ENCODE results near the gene ERN2.
"Not testable (repeated sequence)": the region's sequence is repeated elsewhere in the genome, so short reads cannot be mapped to it uniquely, and the experiment has no call there.

Gene ERN2

DNA sequence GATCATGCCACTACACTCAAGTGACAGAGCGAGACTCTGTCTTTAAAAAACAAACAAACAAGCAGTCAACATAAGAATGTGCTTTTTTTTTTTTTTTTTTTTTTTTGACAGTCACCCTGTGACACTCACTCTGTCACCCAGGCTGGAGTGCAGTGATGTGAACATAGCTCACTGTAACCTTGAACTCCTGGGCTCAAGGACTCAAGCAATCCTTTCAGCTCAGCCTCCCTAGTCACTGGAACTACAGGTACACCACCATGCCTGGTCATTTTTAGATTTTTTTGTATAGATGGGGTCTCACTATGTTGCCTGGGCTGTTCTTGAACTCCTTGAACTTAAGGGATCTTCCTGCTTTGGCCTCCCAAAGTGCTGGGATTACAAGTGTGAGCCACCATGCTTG is 26.5 kb upstream of the ERN2 start:
- H3K23ac ChIP-seq (ENCODE audit: low read length), result no peak overlapping the region
- H3K4ac ChIP-seq (ENCODE audit: low read depth, low read length), result no peak overlapping the region
- no peak overlapping the region for H3K18ac ChIP-seq (ENCODE audit: low read length)
- H3K9ac ChIP-seq (ENCODE audit: low read length), result no peak overlapping the region
- no peak overlapping the region for H3K56ac ChIP-seq (ENCODE audit: low read length)
- no peaks in the 10 kb centered on the region for H3K4me1 ChIP-seq (ENCODE audit: control insufficient read depth, low read depth, low read length)
- H3K79me1 ChIP-seq (ENCODE audit: low read length), result no peaks in the 10 kb centered on the region
- no peak for DNase-seq
- H3K27ac ChIP-seq (ENCODE audit: low read depth, low read length), result no peak overlapping the region
- no peak overlapping the region for H4K5ac ChIP-seq (ENCODE audit: low read length)
- no peak overlapping the region for H2BK5ac ChIP-seq (ENCODE audit: low read length)
- H2AK5ac ChIP-seq (ENCODE audit: low read length), result no peak overlapping the region
- no peaks in the 10 kb centered on the region for H3K36me3 ChIP-seq (ENCODE audit: control insufficient read depth, insufficient read depth, low read length)
- no peak overlapping the region for H2BK15ac ChIP-seq (replicated peaks; ENCODE audit: low read depth)
- H2BK120ac ChIP-seq (ENCODE audit: low read depth, low read length), result no peak overlapping the region
- no peak overlapping the region for H4K8ac ChIP-seq (ENCODE audit: low read depth, low read length)
- H3K4me3 ChIP-seq (ENCODE audit: low read length), result no peak overlapping the region
- H3K4me2 ChIP-seq (ENCODE audit: low read length), result no peak overlapping the region
- no CpG with 5 or more reads among the region's 1 CpG for WGBS (ENCODE audit: extremely low coverage, insufficient coverage, low lambda C conversion rate)
- H3K79me2 ChIP-seq (ENCODE audit: control insufficient read depth, insufficient read depth, low read length), result no peaks in the 10 kb centered on the region
- no peaks in the 10 kb centered on the region for H3K27me3 ChIP-seq (ENCODE audit: insufficient read depth, low read length, poor library complexity)

- not testable (repeated sequence) for H4K8ac ChIP-seq (ENCODE audit: low read depth, low read length); H2BK120ac ChIP-seq (ENCODE audit: low read depth, low read length); H3K18ac ChIP-seq (ENCODE audit: low read length); H2BK5ac ChIP-seq (ENCODE audit: low read length); H3K56ac ChIP-seq (ENCODE audit: low read length); H2AK5ac ChIP-seq (ENCODE audit: low read length); H3K27ac ChIP-seq (ENCODE audit: low read depth, low read length); H3K4me3 ChIP-seq (ENCODE audit: low read length); H3K79me2 ChIP-seq (ENCODE audit: control insufficient read depth, insufficient read depth, low read length); H3K23ac ChIP-seq (ENCODE audit: low read length); H3K4me1 ChIP-seq (ENCODE audit: control insufficient read depth, low read depth, low read length); H3K9ac ChIP-seq (ENCODE audit: low read length); H3K4me2 ChIP-seq (ENCODE audit: low read length); DNase-seq; H3K27me3 ChIP-seq (ENCODE audit: insufficient read depth, low read length, poor library complexity); H3K79me1 ChIP-seq (ENCODE audit: low read length); H4K5ac ChIP-seq (ENCODE audit: low read length); H3K4ac ChIP-seq (ENCODE audit: low read depth, low read length); H3K36me3 ChIP-seq (ENCODE audit: control insufficient read depth, insufficient read depth, low read length); H2BK15ac ChIP-seq (replicated peaks; ENCODE audit: low read depth)
- no CpG with 5 or more reads among the region's 1 CpG for WGBS (ENCODE audit: extremely low coverage, insufficient coverage, low lambda C conversion rate)
Measured at GRCh38 chr16:23737423-23738028, 24.5 kb upstream of the ERN2 start.

DNA sequence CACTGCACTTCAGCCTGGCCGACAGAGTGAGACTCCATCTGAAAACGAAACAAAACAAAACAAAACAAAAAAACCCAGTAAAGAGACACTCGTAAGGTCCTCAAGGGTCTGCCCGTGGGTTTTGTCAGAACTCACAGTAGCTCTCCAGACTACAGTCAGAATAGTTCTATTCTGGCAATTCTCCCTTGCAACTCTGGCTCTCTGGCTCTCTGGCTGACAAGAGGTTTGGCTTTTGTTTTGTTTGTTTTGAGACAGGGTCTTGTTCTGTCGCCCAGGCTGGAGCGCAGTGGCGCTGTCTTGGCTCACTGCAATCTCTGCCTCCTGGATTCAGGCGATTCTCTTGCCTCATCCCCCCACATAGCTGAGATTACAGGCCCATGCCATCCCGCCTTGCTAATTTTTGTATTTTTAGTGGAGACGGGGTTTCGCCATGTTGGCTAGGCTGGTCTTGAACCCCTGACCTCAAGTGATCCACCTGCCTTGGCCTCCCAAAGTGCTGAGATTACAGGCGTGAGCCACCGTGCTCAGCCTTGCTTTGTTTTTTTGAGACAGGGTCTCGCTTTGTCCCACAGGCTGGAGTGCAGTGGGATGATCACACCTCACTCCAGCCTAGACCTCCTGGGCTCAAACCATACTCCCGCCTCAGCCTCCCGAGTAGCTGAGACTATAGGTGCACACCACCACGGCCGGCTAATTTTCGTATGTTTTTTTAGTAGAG is 21.3 kb upstream of the ERN2 start:
- no peak overlapping the region for H3K23ac ChIP-seq (ENCODE audit: low read length)
- H3K36me3 ChIP-seq (ENCODE audit: control insufficient read depth, insufficient read depth, low read length), result no peaks in the 10 kb centered on the region
- H3K27me3 ChIP-seq (ENCODE audit: insufficient read depth, low read length, poor library complexity), result no peaks in the 10 kb centered on the region
- H3K56ac ChIP-seq (ENCODE audit: low read length), result no peak overlapping the region
- no peak overlapping the region for H2BK120ac ChIP-seq (ENCODE audit: low read depth, low read length)
- no peak overlapping the region for H2BK5ac ChIP-seq (ENCODE audit: low read length)
- H3K9ac ChIP-seq (ENCODE audit: low read length), result no peak overlapping the region
- WGBS (ENCODE audit: extremely low coverage, insufficient coverage, low lambda C conversion rate), result no CpG with 5 or more reads among the region's 19 CpGs
- no peak overlapping the region for H3K18ac ChIP-seq (ENCODE audit: low read length)
- H3K27ac ChIP-seq (ENCODE audit: low read depth, low read length), result no peak overlapping the region
- no peak overlapping the region for H2AK5ac ChIP-seq (ENCODE audit: low read length)
- no peak overlapping the region for H3K4me3 ChIP-seq (ENCODE audit: low read length)
- H2BK15ac ChIP-seq (replicated peaks; ENCODE audit: low read depth), result no peak overlapping the region
- H3K79me1 ChIP-seq (ENCODE audit: low read length), result no peaks in the 10 kb centered on the region
- H3K79me2 ChIP-seq (ENCODE audit: control insufficient read depth, insufficient read depth, low read length), result no peaks in the 10 kb centered on the region
- H3K4ac ChIP-seq (ENCODE audit: low read depth, low read length), result no peak overlapping the region
- H4K5ac ChIP-seq (ENCODE audit: low read length), result no peak overlapping the region
- no peak for DNase-seq
- H3K4me2 ChIP-seq (ENCODE audit: low read length), result no peak overlapping the region
- H4K8ac ChIP-seq (ENCODE audit: low read depth, low read length), result no peak overlapping the region
- no peaks in the 10 kb centered on the region for H3K4me1 ChIP-seq (ENCODE audit: control insufficient read depth, low read depth, low read length)

GRCh38 chr16:23729503-23730424 is 16.7 kb upstream of the ERN2 start:
- Histone ChIP-seq H3K79me1 (ENCODE audit: low read length) (no peaks in the 10 kb centered on the region), H3K27ac (ENCODE audit: low read depth, low read length) (no peak overlapping the region), H3K4me3 (ENCODE audit: low read length) (no peak overlapping the region), H3K36me3 (ENCODE audit: control insufficient read depth, insufficient read depth, low read length) (no peaks in the 10 kb centered on the region), H3K18ac (ENCODE audit: low read length) (no peak overlapping the region), H3K9ac (ENCODE audit: low read length) (no peak overlapping the region), H2BK120ac (ENCODE audit: low read depth, low read length) (no peak overlapping the region), H2BK15ac (replicated peaks; ENCODE audit: low read depth) (no peak overlapping the region), H3K4ac (ENCODE audit: low read depth, low read length) (no peak overlapping the region), H3K4me2 (ENCODE audit: low read length) (no peak overlapping the region), H3K27me3 (ENCODE audit: insufficient read depth, low read length, poor library complexity) (no peaks in the 10 kb centered on the region), H2BK5ac (ENCODE audit: low read length) (no peak overlapping the region), H3K56ac (ENCODE audit: low read length) (no peak overlapping the region), H4K5ac (ENCODE audit: low read length) (no peak overlapping the region), H3K79me2 (ENCODE audit: control insufficient read depth, insufficient read depth, low read length) (no peaks in the 10 kb centered on the region), H2AK5ac (ENCODE audit: low read length) (no peak overlapping the region), H3K4me1 (ENCODE audit: control insufficient read depth, low read depth, low read length) (no peaks in the 10 kb centered on the region), H3K23ac (ENCODE audit: low read length) (no peak overlapping the region), H4K8ac (ENCODE audit: low read depth, low read length) (no peak overlapping the region)
- DNase-seq, result peak; percentile 79
- WGBS (ENCODE audit: extremely low coverage, insufficient coverage, low lambda C conversion rate), result no CpG with 5 or more reads among the region's 12 CpGs

DNA sequence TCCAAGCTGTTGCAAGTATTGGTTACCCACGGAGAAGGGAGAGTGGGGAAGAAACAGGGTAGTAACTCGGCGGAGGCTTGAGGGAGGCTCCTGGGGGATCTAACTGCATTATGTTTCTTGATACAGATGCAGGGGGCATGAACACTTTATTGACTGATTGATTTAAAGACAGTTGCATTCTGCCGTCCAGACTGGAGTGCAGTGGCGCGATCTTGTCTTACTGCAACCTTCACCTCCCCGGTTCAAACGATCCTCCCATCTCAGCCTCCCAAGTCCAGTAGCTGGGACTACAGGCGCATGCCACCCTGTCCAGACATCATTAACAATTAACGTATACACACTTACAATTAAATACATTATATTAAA is 15.1 kb upstream of the ERN2 start:
- Histone ChIP-seq H3K36me3 (ENCODE audit: control insufficient read depth, insufficient read depth, low read length) (no peaks in the 10 kb centered on the region), H3K18ac (ENCODE audit: low read length) (no peak overlapping the region), H3K4me1 (ENCODE audit: control insufficient read depth, low read depth, low read length) (no peaks in the 10 kb centered on the region), H4K5ac (ENCODE audit: low read length) (no peak overlapping the region), H4K8ac (ENCODE audit: low read depth, low read length) (no peak overlapping the region), H3K27me3 (ENCODE audit: insufficient read depth, low read length, poor library complexity) (no peaks in the 10 kb centered on the region), H3K4ac (ENCODE audit: low read depth, low read length) (no peak overlapping the region), H2BK5ac (ENCODE audit: low read length) (no peak overlapping the region), H3K79me1 (ENCODE audit: low read length) (no peaks in the 10 kb centered on the region), H3K27ac (ENCODE audit: low read depth, low read length) (no peak overlapping the region), H2BK15ac (replicated peaks; ENCODE audit: low read depth) (no peak overlapping the region), H3K79me2 (ENCODE audit: control insufficient read depth, insufficient read depth, low read length) (no peaks in the 10 kb centered on the region), H3K23ac (ENCODE audit: low read length) (no peak overlapping the region), H2BK120ac (ENCODE audit: low read depth, low read length) (no peak overlapping the region), H3K4me2 (ENCODE audit: low read length) (no peak overlapping the region), H3K9ac (ENCODE audit: low read length) (no peak overlapping the region), H2AK5ac (ENCODE audit: low read length) (no peak overlapping the region), H3K4me3 (ENCODE audit: low read length) (no peak overlapping the region), H3K56ac (ENCODE audit: low read length) (peak overlapping the region; percentile 57)
- no peak for DNase-seq
- 100% methylated on average over 1 of the region's 10 CpGs for WGBS (ENCODE audit: extremely low coverage, insufficient coverage, low lambda C conversion rate)
